CD4-positive, alpha-beta T cell treated with Interleukin-1 beta for 1 hour (primary cell): Measurements from ENCODE around the gene BLOC1S2.
"Not testable (repeated sequence)": the region's sequence is repeated elsewhere in the genome, so short reads cannot be mapped to it uniquely, and the experiment has no call there.

Source experiments
- DNase-seq, 2 donors: peaks; one replicate each; pipeline ENCODE4 v3.0.0-alpha.2; 2020 to 2022

Gene BLOC1S2

GRCh38 chr10:100289641-100290040 lies 3.2 kb upstream of the BLOC1S2 start:
- DNase-seq = no peak

DNA sequence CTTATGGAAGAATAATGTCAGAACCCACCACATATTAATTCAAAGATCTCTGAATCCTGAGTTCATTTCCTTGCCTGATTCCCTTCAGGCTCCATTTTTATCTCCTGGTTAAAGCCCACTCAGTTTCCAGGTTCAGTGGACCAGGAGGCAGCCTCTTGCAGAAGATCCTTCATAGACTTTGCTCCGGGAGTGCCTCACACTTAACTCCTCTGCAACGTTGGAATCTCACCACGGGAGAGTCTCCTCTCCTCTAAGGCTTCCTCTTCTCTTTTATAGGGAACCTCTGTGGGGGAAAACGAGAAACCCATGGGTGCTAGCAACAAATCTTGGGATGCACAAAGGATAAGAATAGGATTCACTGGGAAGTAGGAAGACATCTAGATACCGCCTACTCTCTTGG lies 1.7 kb upstream of the BLOC1S2 start:
- DNase-seq = no peak

GRCh38 chr10:100287756-100288155 lies 1.3 kb upstream of the BLOC1S2 start:
- DNase-seq = no peak

- DNase-seq = not testable (repeated sequence)
Observed at GRCh38 chr10:100285326-100285725, 1.2 kb downstream of the BLOC1S2 start.

DNA sequence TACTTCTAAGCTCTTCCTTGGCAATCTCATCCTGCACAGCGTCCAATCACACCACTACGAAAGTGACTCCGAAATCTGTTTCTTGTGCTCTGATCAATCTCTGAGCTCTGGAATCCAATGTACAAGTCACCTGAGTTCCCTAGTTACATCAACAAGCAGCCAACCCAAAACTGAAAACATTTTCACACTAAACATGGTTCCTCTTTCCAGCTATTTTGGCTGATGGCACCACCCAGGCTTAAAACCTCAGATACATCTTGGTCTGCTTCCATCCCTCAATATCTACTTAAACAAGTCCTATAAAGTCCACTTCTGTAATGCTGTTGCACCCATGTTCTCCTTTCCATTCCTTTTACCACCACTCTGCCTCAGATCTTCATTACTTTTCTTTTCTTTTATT lies 3.6 kb downstream of the BLOC1S2 start:
- peak in 1 of 2 donors; percentile 5 for DNase-seq

- DNase-seq = not testable (repeated sequence)
Observed at GRCh38 chr10:100276971-100277370, 9.5 kb downstream of the BLOC1S2 start.

DNA sequence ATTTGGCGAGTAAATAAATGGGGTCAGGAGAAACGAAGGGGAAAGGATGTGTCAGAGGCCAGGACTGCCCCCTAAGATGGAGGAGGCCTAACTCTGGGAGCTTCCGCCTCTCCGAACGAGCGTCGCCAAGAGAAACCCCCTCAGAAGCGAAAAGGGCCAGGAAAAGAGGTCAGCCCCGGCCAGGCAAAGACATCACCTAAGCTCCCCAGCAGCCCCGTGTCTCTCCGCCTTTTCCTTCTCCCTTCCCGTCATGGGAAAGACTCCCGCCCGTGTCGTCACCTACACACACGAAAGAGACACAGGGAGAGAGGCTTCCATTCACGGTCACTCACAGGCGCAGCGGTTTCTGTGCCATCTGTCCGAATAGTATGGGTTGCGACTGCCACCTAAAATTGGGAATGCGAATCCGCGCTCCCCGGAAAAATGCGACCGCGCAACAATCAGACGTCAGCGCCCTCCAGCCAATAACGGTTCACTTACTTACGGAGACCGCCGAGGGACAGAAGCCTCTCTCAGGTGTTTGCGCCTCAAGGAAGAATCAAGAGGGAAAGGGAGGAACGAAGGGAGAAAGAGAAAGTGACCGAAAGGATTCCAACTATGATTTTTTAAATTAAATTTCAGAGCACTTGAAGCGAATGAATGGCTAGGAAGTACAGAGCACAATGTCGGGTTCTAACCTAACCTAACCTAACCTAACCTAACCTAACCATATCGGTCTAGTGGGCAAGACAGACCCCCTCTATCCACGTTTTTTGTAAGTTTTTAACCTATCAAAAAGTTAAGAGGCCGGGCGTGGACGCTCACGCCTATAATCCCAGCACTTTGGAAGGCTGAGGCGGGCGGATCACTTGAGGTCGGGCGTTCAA lies 19.0 kb downstream of the BLOC1S2 start, which contains the start of gene CWF19L1:
Gene CWF19L1 (minus strand): TSS at position 400 of the 866 bp plus-strand sequence. CDS start 45 bp downstream, at position 355.
- peak; percentile 75 to 81 for DNase-seq

- DNase-seq = no peak
Observed at GRCh38 chr10:100265821-100266485, 20.5 kb downstream of the BLOC1S2 start.

GRCh38 chr10:100254191-100254590 lies 32.3 kb downstream of the BLOC1S2 start:
- DNase-seq = no peak

GRCh38 chr10:100253041-100253440 lies 33.4 kb downstream of the BLOC1S2 start:
- DNase-seq = no peak

- no peak for DNase-seq
Observed at GRCh38 chr10:100248820-100249219, 37.7 kb downstream of the BLOC1S2 start.

DNA sequence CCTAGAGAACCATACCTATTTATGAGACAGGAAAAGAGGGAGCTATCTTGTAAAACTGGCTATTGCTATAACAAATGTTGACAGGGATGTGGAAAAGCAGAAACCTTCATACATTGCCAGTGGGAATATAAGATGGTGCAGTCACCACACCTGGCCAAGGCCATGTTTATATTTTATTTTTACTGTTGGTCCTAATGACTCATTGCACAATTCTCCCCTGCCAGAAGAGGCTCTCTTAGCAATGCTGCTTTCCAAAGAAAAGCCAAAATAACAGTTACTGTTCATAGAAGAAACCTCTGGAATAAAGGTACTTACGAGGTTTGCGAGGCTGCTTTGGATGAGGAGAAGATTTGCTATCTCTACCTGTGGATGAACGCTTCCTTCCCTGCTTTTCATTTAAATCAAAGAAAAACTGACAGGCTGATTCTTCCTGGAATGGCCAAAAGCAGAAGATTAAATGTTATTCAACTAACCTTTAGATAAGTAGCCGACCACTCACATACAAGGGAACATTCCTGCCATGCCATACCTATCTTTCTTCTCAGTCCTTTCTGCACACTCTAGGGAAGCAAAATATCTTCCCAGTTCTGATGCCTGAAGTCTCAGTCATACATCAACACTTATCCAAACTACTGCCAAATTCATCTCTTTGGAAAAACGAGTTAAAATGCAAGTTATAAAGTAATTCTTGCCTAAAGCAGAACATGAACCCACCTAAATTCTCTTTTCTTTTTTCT lies 40.8 kb downstream of the BLOC1S2 start:
- DNase-seq = no peak

- no peak for DNase-seq
Observed at GRCh38 chr10:100239851-100240250, 46.6 kb downstream of the BLOC1S2 start.

GRCh38 chr10:100238429-100238828 lies 48.1 kb downstream of the BLOC1S2 start:
- no peak for DNase-seq

- DNase-seq = no peak
Observed at GRCh38 chr10:100232101-100232500, 54.4 kb downstream of the BLOC1S2 start.

GRCh38 chr10:100229819-100230422 lies 56.6 kb downstream of the BLOC1S2 start:
- no peak for DNase-seq

DNA sequence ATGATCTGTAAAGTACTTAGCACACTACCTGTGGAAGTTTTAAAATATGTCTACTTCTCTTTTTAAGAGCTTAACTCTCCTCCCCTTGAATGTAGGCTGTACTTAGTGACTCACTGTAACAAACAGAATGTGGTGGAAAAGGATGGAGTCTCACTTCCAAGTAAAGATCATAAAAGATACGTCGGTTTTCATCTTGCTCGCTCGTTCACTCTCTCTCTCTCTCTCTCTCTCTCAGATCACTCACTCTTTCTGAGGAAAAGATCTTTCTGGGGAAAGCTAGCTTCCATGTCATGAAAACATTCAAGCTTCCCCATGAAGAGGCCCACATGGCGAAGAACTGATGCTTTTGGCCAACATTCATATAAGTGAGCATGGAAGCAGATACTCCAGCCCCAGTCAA lies 62.6 kb downstream of the BLOC1S2 start:
- no peak for DNase-seq
